Hematopoietic multipotent progenitor cell (in vitro differentiated cells): Measurements from ENCODE around the gene SUMO3. TPM values are rescaled to one million over a fixed set of nuclear protein-coding genes. Genes with fewer than 3 reads are reported as not detected.

ENCODE experiments used
- DNase-seq, 3 donors: peaks; one replicate each; pipeline ENCODE4 v3.0.0-alpha.2; 2011 to 2015; ENCODE audit warnings: low read depth in 2 of 3, low spot score in 2 of 3
- total RNA-seq: library from RNA; depleted of rRNA; stranded (reverse); fragments of >200 nt; gene quantifications from one replicate; pipeline ENCODE4 v1.2.3, GENCODE V29; 2012

Gene SUMO3
- total RNA-seq, 1 donor, result 80.0 TPM

- no peak for DNase-seq
These were observed 29.6 kb upstream of the SUMO3 start for GRCh38 chr21:44847261-44848056.

GRCh38 chr21:44846485-44847260 lies 28.8 kb upstream of the SUMO3 start:
- peak in 2 of 3 donors; percentile 55 to 69 for DNase-seq

GRCh38 chr21:44846224-44846484 lies 28.3 kb upstream of the SUMO3 start:
- DNase-seq, result no peak

- peak in 2 of 3 donors; percentile 76 to 78 for DNase-seq
These were observed 27.8 kb upstream of the SUMO3 start for GRCh38 chr21:44845418-44846223.

GRCh38 chr21:44844256-44844655 lies 26.4 kb upstream of the SUMO3 start:
- DNase-seq, result no peak

- no peak for DNase-seq
These were observed 25.0 kb upstream of the SUMO3 start for GRCh38 chr21:44842721-44843445.

- DNase-seq, result no peak
These were observed 24.2 kb upstream of the SUMO3 start for GRCh38 chr21:44842087-44842486.

- no peak for DNase-seq
These were observed 22.9 kb upstream of the SUMO3 start for GRCh38 chr21:44840771-44841170.

- DNase-seq, result no peak
These were observed 21.1 kb upstream of the SUMO3 start for GRCh38 chr21:44838951-44839350.

GRCh38 chr21:44838039-44838895 lies 20.4 kb upstream of the SUMO3 start:
- DNase-seq, result no peak

- no peak for DNase-seq
These were observed 19.7 kb upstream of the SUMO3 start for GRCh38 chr21:44837537-44837936.

- DNase-seq, result no peak
These were observed 19.0 kb upstream of the SUMO3 start for GRCh38 chr21:44836666-44837471.

- DNase-seq, result no peak
These were observed 18.4 kb upstream of the SUMO3 start for GRCh38 chr21:44836349-44836665.

GRCh38 chr21:44835647-44835973 lies 17.7 kb upstream of the SUMO3 start:
- DNase-seq, result no peak

GRCh38 chr21:44834951-44835646 lies 17.2 kb upstream of the SUMO3 start:
- no peak for DNase-seq

- no peak for DNase-seq
These were observed 16.5 kb upstream of the SUMO3 start for GRCh38 chr21:44834231-44834950.

- no peak for DNase-seq
These were observed 15.8 kb upstream of the SUMO3 start for GRCh38 chr21:44833663-44834062.
